ENCODE measurements around the gene GLYATL3. TPM values are rescaled to one million over a fixed set of nuclear protein-coding genes. Genes with fewer than 3 reads are reported as not detected.

The GLYATL3 gene
- total RNA-seq, 1 experiment from 2014 or later, result not detected

GRCh38 chr6:49548613-49549304 is 49.0 kb downstream of the GLYATL3 start:
- DNase-seq, result no peak
- H3K27me3 ChIP-seq (ENCODE audit: control insufficient read depth, insufficient read depth, low read length), result peaks cover 36% of the 10 kb centered on the region
- H3K36me3 ChIP-seq (replicated peaks; ENCODE audit: control insufficient read depth, insufficient read depth, low read length), result no peaks in the 10 kb centered on the region
- H3K4me3 ChIP-seq (ENCODE audit: insufficient read depth, low read depth, low read length), result no peak overlapping the region

DNA sequence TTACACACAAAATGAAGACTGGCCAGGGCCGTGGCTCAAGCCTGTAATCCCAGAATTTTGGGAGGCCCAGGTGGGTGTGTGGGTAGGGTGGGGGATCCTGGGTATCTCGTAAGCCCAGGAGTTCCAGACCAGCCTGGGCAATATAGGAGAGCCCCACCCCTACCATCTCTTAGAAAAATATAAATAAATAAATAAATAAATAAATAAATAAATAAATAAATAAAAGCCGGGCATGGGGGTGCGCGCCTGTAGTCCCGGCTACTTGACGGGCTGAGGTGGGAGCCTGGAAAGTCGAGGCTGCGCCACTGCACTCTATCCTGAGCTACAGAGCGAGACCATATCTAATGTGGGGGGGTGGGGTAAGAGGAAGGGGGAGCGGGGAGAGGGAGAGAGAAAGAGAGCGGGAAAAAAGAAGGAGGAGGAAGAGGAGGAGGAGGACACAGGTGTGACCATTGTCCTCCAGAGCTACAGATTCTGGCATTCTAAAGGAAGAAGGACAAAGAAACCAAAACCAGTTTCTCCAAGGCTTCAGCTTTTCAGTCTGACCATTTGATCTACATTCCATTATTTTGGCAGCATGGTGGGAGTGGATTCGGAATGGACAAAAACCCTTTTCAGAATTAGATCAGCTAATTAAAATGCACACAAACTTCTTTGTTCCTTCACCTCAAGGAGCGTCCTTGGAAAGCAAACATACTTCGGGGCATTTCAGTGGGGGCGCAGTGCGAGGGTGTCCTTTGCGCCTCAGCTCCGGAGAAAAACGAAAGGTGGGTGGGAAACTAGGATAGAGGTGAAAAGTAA is 50.2 kb downstream of the GLYATL3 start:
- peak; percentile 28 for DNase-seq
- Histone ChIP-seq H3K36me3 (replicated peaks; ENCODE audit: control insufficient read depth, insufficient read depth, low read length) (no peaks in the 10 kb centered on the region), H3K4me3 (ENCODE audit: insufficient read depth, low read depth, low read length) (peak overlapping the region; percentile 53), H3K27me3 (ENCODE audit: control insufficient read depth, insufficient read depth, low read length) (peaks cover 40% of the 10 kb centered on the region)

- peak; percentile 85 for DNase-seq
- H3K4me3 ChIP-seq (ENCODE audit: insufficient read depth, low read depth, low read length), result peak within 1 kb of the TSS; percentile 53
- H3K36me3 ChIP-seq (replicated peaks; ENCODE audit: control insufficient read depth, insufficient read depth, low read length), result no peaks in the 10 kb centered on the region
- H3K27me3 ChIP-seq (ENCODE audit: control insufficient read depth, insufficient read depth, low read length), result peaks cover 43% of the 10 kb centered on the region
Measured at GRCh38 chr6:49550492-49551077, 50.9 kb downstream of the GLYATL3 start, which contains the start of gene C6orf141. C6orf141 (plus strand) TSS chr6:49550668; CDS start chr6:49550793, 125 bp downstream.

DNA sequence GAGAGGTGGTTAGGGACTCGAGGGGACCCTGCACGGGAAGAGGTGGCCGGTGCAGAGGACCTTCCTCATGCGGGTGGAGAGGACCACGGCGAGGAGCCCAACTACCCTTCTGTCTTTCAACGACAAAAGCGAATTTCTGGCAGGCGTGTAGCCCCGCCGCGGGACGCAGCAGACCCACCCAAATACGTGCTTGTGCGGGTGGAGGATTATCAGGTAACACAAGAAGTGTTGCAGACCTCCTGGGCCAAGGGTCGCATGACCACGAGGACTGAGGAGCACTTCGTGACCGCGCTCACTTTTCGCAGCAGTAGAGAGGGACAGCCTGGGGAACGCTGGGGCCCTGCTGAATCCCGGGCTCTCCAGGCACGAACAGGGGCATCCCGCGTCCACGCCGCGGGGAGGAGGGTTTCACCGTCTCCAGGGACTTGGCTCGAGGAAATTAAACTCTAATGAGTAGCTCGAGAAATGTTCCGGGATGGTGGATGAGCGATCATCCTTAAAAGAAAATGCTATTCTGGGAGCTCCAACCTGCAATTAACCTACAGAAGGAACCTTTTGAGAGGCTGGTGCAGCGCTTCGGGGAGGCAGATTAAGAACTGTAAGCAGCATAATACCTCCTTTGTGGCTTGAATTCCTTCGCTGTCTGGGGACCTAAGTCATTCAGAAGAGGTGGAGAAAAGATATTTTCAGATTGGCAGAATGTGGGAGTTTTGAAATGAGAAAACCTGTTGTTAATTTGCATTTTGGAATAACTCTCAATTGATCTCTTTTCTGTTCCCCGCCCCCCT is 51.5 kb downstream of the GLYATL3 start:
- H3K27me3 ChIP-seq (ENCODE audit: control insufficient read depth, insufficient read depth, low read length), result peaks cover 50% of the 10 kb centered on the region

GRCh38 chr6:49551866-49552129 is 52.1 kb downstream of the GLYATL3 start:
- Histone ChIP-seq H3K4me3 (ENCODE audit: insufficient read depth, low read depth, low read length) (peak overlapping the region; percentile 53; the same call in 1 of the 2 replicates), H3K36me3 (replicated peaks; ENCODE audit: control insufficient read depth, insufficient read depth, low read length) (no peaks in the 10 kb centered on the region), H3K27me3 (ENCODE audit: control insufficient read depth, insufficient read depth, low read length) (peaks cover 55% of the 10 kb centered on the region)
- no peak for DNase-seq

More for the DNA sequence above, 51.5 kb downstream of the GLYATL3 start:
- peak overlapping the region; percentile 53 for H3K4me3 ChIP-seq (ENCODE audit: insufficient read depth, low read depth, low read length)
- H3K36me3 ChIP-seq (replicated peaks; ENCODE audit: control insufficient read depth, insufficient read depth, low read length), result no peaks in the 10 kb centered on the region
- DNase-seq, result peak; percentile 62

DNA sequence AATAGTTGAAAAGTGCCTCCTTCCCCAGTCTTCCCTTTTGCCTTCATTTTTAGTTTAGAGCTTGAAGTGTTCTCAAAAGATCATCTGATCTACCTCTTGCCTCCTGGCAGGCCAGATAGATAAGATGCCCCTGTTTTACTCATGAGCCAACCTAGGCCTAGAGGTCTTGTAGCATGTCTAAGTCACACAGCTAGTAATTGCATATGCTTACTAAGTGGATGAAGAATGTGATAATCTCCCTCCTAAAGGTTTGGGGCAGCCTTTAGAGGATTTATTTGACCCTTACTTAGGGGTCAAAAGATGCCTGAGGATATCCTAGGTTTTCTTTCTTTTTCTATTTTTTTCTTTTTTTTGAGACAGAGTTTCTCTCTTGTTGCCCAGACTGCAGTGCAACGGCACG is 52.9 kb downstream of the GLYATL3 start:
- no peak for DNase-seq
- Histone ChIP-seq H3K27me3 (ENCODE audit: control insufficient read depth, insufficient read depth, low read length) (peaks cover 56% of the 10 kb centered on the region), H3K4me3 (ENCODE audit: insufficient read depth, low read depth, low read length) (no peak overlapping the region), H3K36me3 (replicated peaks; ENCODE audit: control insufficient read depth, insufficient read depth, low read length) (no peaks in the 10 kb centered on the region)

DNA sequence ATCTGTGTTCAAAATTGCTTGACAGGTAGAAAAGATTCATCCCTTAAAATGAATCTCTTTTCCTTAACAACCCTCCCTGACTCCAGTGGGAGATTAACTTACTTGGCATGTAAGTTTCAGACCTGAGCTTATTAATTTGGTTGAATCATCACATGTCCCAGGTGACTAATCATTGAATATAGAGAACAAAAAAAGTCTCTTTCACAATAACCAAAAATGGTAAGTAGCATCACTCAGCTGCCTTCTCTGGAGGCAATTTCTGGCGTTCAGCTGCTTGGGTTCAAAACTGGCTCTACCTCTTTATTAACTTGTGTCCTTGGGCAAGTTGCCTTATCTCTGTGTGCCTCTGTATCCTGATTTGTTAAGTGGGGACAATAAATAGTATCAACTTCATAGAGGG is 53.7 kb downstream of the GLYATL3 start:
- Histone ChIP-seq H3K36me3 (replicated peaks; ENCODE audit: control insufficient read depth, insufficient read depth, low read length) (no peaks in the 10 kb centered on the region), H3K27me3 (ENCODE audit: control insufficient read depth, insufficient read depth, low read length) (peaks cover 58% of the 10 kb centered on the region), H3K4me3 (ENCODE audit: insufficient read depth, low read depth, low read length) (no peak overlapping the region)
- DNase-seq, result no peak

- no peaks in the 10 kb centered on the region for H3K36me3 ChIP-seq (replicated peaks; ENCODE audit: control insufficient read depth, insufficient read depth, low read length)
- H3K27me3 ChIP-seq (ENCODE audit: control insufficient read depth, insufficient read depth, low read length), result peaks cover 58% of the 10 kb centered on the region
- no peak for DNase-seq
- H3K4me3 ChIP-seq (ENCODE audit: insufficient read depth, low read depth, low read length), result no peak overlapping the region
Measured at GRCh38 chr6:49555951-49556350, 56.2 kb downstream of the GLYATL3 start.

DNA sequence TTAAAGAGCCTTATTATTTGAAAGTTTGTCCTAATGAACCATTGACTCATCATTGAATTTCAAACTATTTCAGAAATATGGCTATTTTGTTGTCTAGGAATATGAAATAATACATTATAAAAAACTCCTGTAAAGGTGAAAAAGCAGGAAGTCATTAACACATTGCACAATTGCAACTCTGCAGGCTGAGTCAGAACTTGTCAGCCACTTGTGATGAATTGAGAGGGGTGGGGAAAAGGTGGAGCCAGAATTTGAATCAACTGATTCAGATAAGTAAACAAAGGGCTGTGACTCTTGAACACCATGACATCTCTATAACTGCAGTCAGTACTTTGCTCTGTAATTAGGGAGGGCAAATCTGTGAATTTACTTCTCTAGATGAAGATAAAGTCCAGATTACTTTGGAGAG is 56.7 kb downstream of the GLYATL3 start:
- Histone ChIP-seq H3K27me3 (ENCODE audit: control insufficient read depth, insufficient read depth, low read length) (peaks cover 55% of the 10 kb centered on the region; the same call in 1 of the 2 replicates), H3K4me3 (ENCODE audit: insufficient read depth, low read depth, low read length) (no peak overlapping the region), H3K36me3 (replicated peaks; ENCODE audit: control insufficient read depth, insufficient read depth, low read length) (no peaks in the 10 kb centered on the region)
- DNase-seq, result peak; percentile 36

DNA sequence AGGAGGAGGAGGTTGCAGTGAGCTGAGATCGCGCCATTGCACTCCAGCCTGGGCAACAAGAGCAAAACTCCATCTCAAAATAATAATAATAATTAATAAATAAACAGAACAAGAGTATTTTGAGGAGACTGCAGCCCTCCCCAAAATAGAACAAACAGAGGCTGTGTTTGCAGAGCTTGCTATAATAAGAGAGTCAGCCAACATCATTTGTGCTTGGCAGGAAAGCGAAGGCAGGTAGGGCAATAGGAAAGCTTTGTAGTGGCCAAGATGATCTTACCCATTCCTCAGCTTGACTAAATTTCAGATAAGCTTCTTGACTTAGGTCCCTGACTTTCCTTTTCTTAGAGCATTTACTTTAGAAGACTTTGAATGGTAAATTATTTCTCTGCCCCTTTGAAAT is 57.5 kb downstream of the GLYATL3 start:
- no peak for DNase-seq
- Histone ChIP-seq H3K27me3 (ENCODE audit: control insufficient read depth, insufficient read depth, low read length) (peaks cover 52% of the 10 kb centered on the region; the same call in 1 of the 2 replicates), H3K4me3 (ENCODE audit: insufficient read depth, low read depth, low read length) (no peak overlapping the region), H3K36me3 (replicated peaks; ENCODE audit: control insufficient read depth, insufficient read depth, low read length) (no peaks in the 10 kb centered on the region)

DNA sequence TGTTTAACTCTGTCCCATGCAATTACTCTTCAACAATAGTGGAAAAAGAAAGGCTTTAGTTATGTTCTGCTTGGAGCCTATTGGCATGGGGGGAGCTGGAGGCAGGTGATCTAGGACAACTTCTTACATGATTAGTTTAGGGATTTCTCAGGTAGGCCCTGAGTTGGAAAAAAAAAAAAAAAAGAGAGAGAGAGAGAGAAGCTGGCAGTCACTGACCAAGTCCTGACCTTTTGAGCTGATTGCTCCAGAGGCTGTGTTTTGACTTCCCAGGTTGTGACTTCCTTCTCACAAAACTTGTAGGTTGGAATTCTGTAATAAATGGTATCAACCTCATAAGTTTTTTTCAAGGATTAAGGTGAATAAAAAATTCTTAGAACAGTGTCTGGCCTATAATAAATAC is 58.5 kb downstream of the GLYATL3 start:
- H3K27me3 ChIP-seq (ENCODE audit: control insufficient read depth, insufficient read depth, low read length), result peaks cover 48% of the 10 kb centered on the region; the same call in 1 of the 2 replicates

GRCh38 chr6:49563006-49563886 is 63.5 kb downstream of the GLYATL3 start:
- no peak for DNase-seq
- no peaks in the 10 kb centered on the region for H3K36me3 ChIP-seq (replicated peaks; ENCODE audit: control insufficient read depth, insufficient read depth, low read length)
- H3K27me3 ChIP-seq (ENCODE audit: control insufficient read depth, insufficient read depth, low read length), result peaks cover 22% of the 10 kb centered on the region; the same call in 1 of the 2 replicates
- no peak overlapping the region for H3K4me3 ChIP-seq (ENCODE audit: insufficient read depth, low read depth, low read length)

More for the DNA sequence above, 58.5 kb downstream of the GLYATL3 start:
- Histone ChIP-seq H3K36me3 (replicated peaks; ENCODE audit: control insufficient read depth, insufficient read depth, low read length) (no peaks in the 10 kb centered on the region), H3K4me3 (ENCODE audit: insufficient read depth, low read depth, low read length) (no peak overlapping the region)
- no peak for DNase-seq

GRCh38 chr6:49564552-49564951 is 64.8 kb downstream of the GLYATL3 start:
- peaks cover 15% of the 10 kb centered on the region; the same call in 1 of the 2 replicates for H3K27me3 ChIP-seq (ENCODE audit: control insufficient read depth, insufficient read depth, low read length)
- no peak overlapping the region for H3K4me3 ChIP-seq (ENCODE audit: insufficient read depth, low read depth, low read length)
- no peak for DNase-seq
- no peaks in the 10 kb centered on the region for H3K36me3 ChIP-seq (replicated peaks; ENCODE audit: control insufficient read depth, insufficient read depth, low read length)
